ENCODE results near the gene SDC4. TPM values are rescaled to one million over a fixed set of nuclear protein-coding genes. Genes with fewer than 3 reads are reported as not detected.

Gene SDC4
- total RNA-seq, 1 experiment from 2014 or later = 100 TPM

GRCh38 chr20:45366192-45366591, 18.0 kb upstream of the SDC4 start:
- H3K9me2 ChIP-seq (ENCODE audit: insufficient read depth) = no peaks in the 10 kb centered on the region
- no peak for TF ChIP-seq ZFX (IDR thresholded peaks at IDR 0.05)
- no peak for TF ChIP-seq ELF1 (IDR thresholded peaks at IDR 0.05; ENCODE audit: borderline replicate concordance, low read depth)
- TF ChIP-seq RAD21 (IDR thresholded peaks at IDR 0.05; ENCODE audit: low read depth) = no peak
- TF ChIP-seq POLR2A (IDR thresholded peaks at IDR 0.05; ENCODE audit: borderline replicate concordance, extremely low read depth, insufficient read depth, insufficient read length) = no peak
- TF ChIP-seq REST (IDR thresholded peaks at IDR 0.05; ENCODE audit: low read depth) = no peak
- TF ChIP-seq, protein P1, sequence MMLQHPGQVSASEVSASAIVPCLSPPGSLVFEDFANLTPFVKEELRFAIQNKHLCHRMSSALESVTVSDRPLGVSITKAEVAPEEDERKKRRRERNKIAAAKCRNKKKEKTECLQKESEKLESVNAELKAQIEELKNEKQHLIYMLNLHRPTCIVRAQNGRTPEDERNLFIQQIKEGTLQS (IDR thresholded peaks at IDR 0.05) = no peak
- TF ChIP-seq, protein P2, sequence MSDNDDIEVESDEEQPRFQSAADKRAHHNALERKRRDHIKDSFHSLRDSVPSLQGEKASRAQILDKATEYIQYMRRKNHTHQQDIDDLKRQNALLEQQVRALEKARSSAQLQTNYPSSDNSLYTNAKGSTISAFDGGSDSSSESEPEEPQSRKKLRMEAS (IDR thresholded peaks at IDR 0.05) = no peak
- no peak for TF ChIP-seq SIN3A (IDR thresholded peaks at IDR 0.05; ENCODE audit: low read depth)
- no peak for TF ChIP-seq ZNF274 (IDR thresholded peaks at IDR 0.05; ENCODE audit: low read depth, low read length)
- no peak for TF ChIP-seq YY1 (IDR thresholded peaks at IDR 0.05; ENCODE audit: extremely low read depth, insufficient replicate concordance, low read depth, low read length)
- no peak for TF ChIP-seq JUND (IDR thresholded peaks at IDR 0.05)
- TF ChIP-seq CBX3 (IDR thresholded peaks at IDR 0.05; ENCODE audit: low read depth) = no peak
- TF ChIP-seq FOSL1 (IDR thresholded peaks at IDR 0.05; ENCODE audit: low read depth) = no peak
- TF ChIP-seq SP1 (IDR thresholded peaks at IDR 0.05; ENCODE audit: low read depth) = no peak
- no peak for TF ChIP-seq POLR2AphosphoS5 (IDR thresholded peaks at IDR 0.05; ENCODE audit: low read depth, low read length)
- TF ChIP-seq SRF (IDR thresholded peaks at IDR 0.05; ENCODE audit: low read depth) = no peak
- H3K9me3 ChIP-seq (ENCODE audit: control insufficient read depth in 1 of 2, insufficient read depth in 1 of 2, low read depth in 1 of 2, low read length in 2 of 2) = no peaks in the 10 kb centered on the region
- intact Hi-C loops (cut with micrococcal nuclease) = no loop called here
- H3K4me3 ChIP-seq (replicated peaks in 1 of 2; ENCODE audit: low read depth in 1 of 2, low read length in 2 of 2) = no peak overlapping the region
- H3K27me3 ChIP-seq (ENCODE audit: insufficient read depth, low read length) = no peaks in the 10 kb centered on the region
- no peak overlapping the region for H2AFZ ChIP-seq (ENCODE audit: low read depth, low read length, poor library complexity, severe bottlenecking)
- peaks cover 25% of the 10 kb centered on the region for H3K79me2 ChIP-seq (ENCODE audit: insufficient read depth, low read length)
- no peak overlapping the region for H3K4me2 ChIP-seq (ENCODE audit: low read length)
- H3K9ac ChIP-seq (ENCODE audit: low read length) = no peak overlapping the region
- ChIA-PET POLR2A (no interaction called here), CTCF (interaction anchor here (0.8 to 1.1 kb wide), 2 partner anchors 8 to 216 kb away, joined by 3 to 6 read pairs; no protein-coding TSS in a partner anchor), RAD21 (ENCODE audit: low non-redundant PET in 1 of 2, low total read pairs in 2 of 2, uncharacterized antibody in 2 of 2, unreplicated experiment in 2 of 2) (no interaction called here)
- no TSS peak for BruUV-seq (replicated peaks)
- no peak for DNase-seq (ENCODE audit: low read depth, low spot score)
- peaks cover 8 to 18% of the 10 kb centered on the region in 2 experiments for H3K4me1 ChIP-seq (ENCODE audit: control insufficient read depth in 1 of 2, insufficient read depth in 2 of 2, low read length in 2 of 2)
- ATAC-seq = no peak
- H3K36me3 ChIP-seq (ENCODE audit: control insufficient read depth in 1 of 2, insufficient read depth in 2 of 2, low read length in 2 of 2) = peaks cover 12 to 25% of the 10 kb centered on the region in 2 experiments; a peak in 3 of 4 replicates
- H3K27ac ChIP-seq (ENCODE audit: low read depth, low read length) = no peak overlapping the region
- no peaks in the 10 kb centered on the region for H4K20me1 ChIP-seq (ENCODE audit: insufficient read depth)

Measured in HCT116 (cell line).